Measurements from ENCODE around the gene BLCAP.

The BLCAP gene

DNA sequence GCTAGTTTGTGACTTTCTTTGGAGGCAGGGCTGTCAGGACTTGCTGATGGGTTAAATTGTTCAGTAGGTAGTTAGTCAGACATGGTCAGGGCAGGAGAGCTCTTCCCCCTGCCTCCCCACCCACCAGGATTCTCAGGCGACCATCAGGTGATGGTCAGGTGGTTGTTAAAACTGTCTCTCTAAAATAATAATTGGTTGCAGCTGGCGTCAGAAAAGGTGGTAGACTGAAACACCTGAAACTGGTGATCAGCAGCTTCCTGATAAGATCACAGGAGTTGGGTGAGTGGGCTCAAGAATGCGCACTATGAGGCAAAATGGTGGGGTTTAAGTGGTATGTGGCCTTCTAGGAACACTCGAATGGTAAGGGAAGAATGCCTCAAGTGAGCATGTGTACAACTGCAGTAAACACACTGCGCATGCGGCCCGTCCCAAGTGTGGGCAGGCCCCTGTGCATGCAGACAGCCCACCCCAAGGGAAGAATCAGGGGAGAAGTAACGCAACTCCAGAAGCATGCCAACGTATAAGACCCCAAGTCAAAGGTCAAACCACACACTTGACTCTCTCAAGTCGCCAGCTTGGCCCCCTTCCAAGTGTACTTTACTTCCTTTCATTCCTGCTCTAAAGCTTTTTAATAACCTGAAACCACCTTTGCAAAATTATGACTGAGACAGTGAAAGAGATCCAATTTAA lies 7.9 kb upstream of the BLCAP start (continued):
- no peak for TF ChIP-seq ZNF777 (tag by site-specific recombination; IDR thresholded peaks at IDR 0.05; ENCODE audit: borderline replicate concordance)
- TF ChIP-seq BCL11A (tag by site-specific recombination; IDR thresholded peaks at IDR 0.05; ENCODE audit: low read depth), result no peak
- TF ChIP-seq ZNF610 (tag by site-specific recombination; IDR thresholded peaks at IDR 0.05; ENCODE audit: borderline replicate concordance), result no peak
- no peak for TF ChIP-seq ZBTB44 (tag by site-specific recombination; IDR thresholded peaks at IDR 0.05)
- TF ChIP-seq REST (tag by site-specific recombination; IDR thresholded peaks at IDR 0.05), result no peak

GRCh38 chr20:37534401-37535157 lies 6.9 kb upstream of the BLCAP start:
- H3K9me3 ChIP-seq (ENCODE audit: control insufficient read depth, insufficient read depth, low read depth, low read length), result no peaks in the 10 kb centered on the region
- no peak overlapping the region for H3K4me3 ChIP-seq (ENCODE audit: low read depth, low read length)
- POLR2A ChIA-PET, result interaction anchor here (0.8 kb wide), 1 partner anchor 739 kb away, joined by 5 read pairs; no protein-coding TSS in a partner anchor

More at GRCh38 chr20:37534401-37535157, 6.9 kb upstream of the BLCAP start:
- CTCF ChIA-PET, result interaction anchor here (0.5 to 8.6 kb wide), 23 partner anchors 13 to 701 kb away, joined by 3 to 125 read pairs (median 4); no protein-coding TSS in a partner anchor
- H3K4me1 ChIP-seq (ENCODE audit: control insufficient read depth, insufficient read depth, low read length), result no peaks in the 10 kb centered on the region
- TF ChIP-seq ZNF654 (tag by site-specific recombination; IDR thresholded peaks at IDR 0.05; ENCODE audit: low read depth) (peak; percentile 95), ZNF18 (tag by site-specific recombination; IDR thresholded peaks at IDR 0.05) (peak; percentile 82), ZNF404 (tag by site-specific recombination; IDR thresholded peaks at IDR 0.05) (no peak), IKZF3 (tag by site-specific recombination; IDR thresholded peaks at IDR 0.05) (peak; percentile 50; the same call in 1 of the 2 replicates), ZBTB44 (tag by site-specific recombination; IDR thresholded peaks at IDR 0.05) (no peak), SP7 (tag by site-specific recombination; IDR thresholded peaks at IDR 0.05) (0 out of 2 replicates have a peak, but pooled peaks have one; percentile 26), CTCF (tag by site-specific recombination; IDR thresholded peaks at IDR 0.05) (peak; percentile 65; the same call in 1 of the 2 replicates)
- H3K27ac ChIP-seq (ENCODE audit: extremely low read depth, low read depth, low read length), result no peak overlapping the region
- no peaks in the 10 kb centered on the region for H3K36me3 ChIP-seq (ENCODE audit: control insufficient read depth in 2 of 2, insufficient read depth in 1 of 2, low read length in 2 of 2)

Data from HEK293 (cell line).